Immature natural killer cell (primary cell): ENCODE results near the gene BTK. TPM values are rescaled to one million over a fixed set of nuclear protein-coding genes. Genes with fewer than 3 reads are reported as not detected.

Source experiments
- DNase-seq, 3 donors: peaks; one replicate each; pipeline ENCODE4 v3.0.0; 2022; ENCODE audit warnings: mixed read lengths in 1 of 3
- H3K27ac Mint-ChIP-seq, 6 donors: one replicate each; pipeline ENCODE4 v1.8.0; 2020; ENCODE audit warnings: mixed read lengths in 6 of 6, mild to moderate bottlenecking in 5 of 6, inconsistent platforms in 4 of 6, moderate library complexity in 3 of 6
- H3K27me3 Mint-ChIP-seq, 3 donors: one replicate each; pipeline ENCODE4 v1.8.0; 2020 to 2021; ENCODE audit warnings: low read depth in 3 of 3, mild to moderate bottlenecking in 3 of 3, mixed read lengths in 3 of 3, moderate library complexity in 3 of 3, inconsistent platforms in 1 of 3
- H3K36me3 Mint-ChIP-seq, 3 donors: one replicate each; pipeline ENCODE4 v1.8.0; 2020; ENCODE audit warnings: mixed read lengths in 3 of 3, inconsistent platforms in 2 of 3, mild to moderate bottlenecking in 2 of 3
- H3K4me1 Mint-ChIP-seq, 2 donors: one replicate each; pipeline ENCODE4 v1.8.0; 2020; ENCODE audit warnings: inconsistent platforms in 2 of 2, mild to moderate bottlenecking in 2 of 2, mixed read lengths in 2 of 2, moderate library complexity in 1 of 2
- H3K4me3 Mint-ChIP-seq, 5 donors: one replicate each; pipeline ENCODE4 v1.8.0; 2020; ENCODE audit warnings: mild to moderate bottlenecking in 5 of 5, mixed read lengths in 5 of 5, inconsistent platforms in 3 of 5, moderate library complexity in 3 of 5
- H3K9me3 Mint-ChIP-seq, 6 donors: one replicate each; pipeline ENCODE4 v1.8.0; 2020; ENCODE audit warnings: mild to moderate bottlenecking in 6 of 6, mixed read lengths in 6 of 6, inconsistent platforms in 4 of 6, moderate library complexity in 3 of 6
- polyA plus RNA-seq, 3 donors: library from polyadenylated mRNA; unstranded; fragments of 300-500 nt; fragmentation: Illumina TruSeq; gene quantifications; one replicate each; pipeline ENCODE4 v1.2.3, GENCODE V29; 2021

Gene BTK
- 1 to 10 TPM in 1 of 3 donors, under 1 TPM in 2; 0.36 to 3.4 (median 0.91) TPM for polyA plus RNA-seq

GRCh38 chrX:101385795-101386541 lies at the start of gene BTK:
Gene BTK, minus strand, starts transcription at chrX:101386191. Its CDS starts 10,907 bp downstream, at chrX:101375284.
- peaks cover 0 to 2% (median 2%) of the 10 kb centered on the region in 3 donors for H3K27me3 Mint-ChIP-seq
- no peaks in the 10 kb centered on the region for H3K9me3 Mint-ChIP-seq
- peaks cover 7% of the 10 kb centered on the region in 2 donors for H3K4me1 Mint-ChIP-seq
- H3K36me3 Mint-ChIP-seq, result no peaks in the 10 kb centered on the region
- peak within 1 kb of the TSS in 1 of 5 donors; percentile 9 for H3K4me3 Mint-ChIP-seq
- DNase-seq, result no peak
- H3K27ac Mint-ChIP-seq, result no peak within 1 kb of the TSS

- DNase-seq, result no peak
- peak overlapping the region in 1 of 6 donors; percentile 47 for H3K27ac Mint-ChIP-seq
- H3K36me3 Mint-ChIP-seq, result peaks cover 8 to 24% (median 19%) of the 10 kb centered on the region in 3 donors
- H3K9me3 Mint-ChIP-seq, result no peaks in the 10 kb centered on the region
- no peaks in the 10 kb centered on the region for H3K4me1 Mint-ChIP-seq
- H3K27me3 Mint-ChIP-seq, result peaks cover 0 to 4% (median 3%) of the 10 kb centered on the region in 3 donors
- no peak overlapping the region for H3K4me3 Mint-ChIP-seq
These were observed 44.6 kb upstream of the BTK start for GRCh38 chrX:101430457-101431078.

- H3K27me3 Mint-ChIP-seq, result peaks cover 0 to 5% (median 3%) of the 10 kb centered on the region in 3 donors
- H3K27ac Mint-ChIP-seq, result no peak overlapping the region
- H3K36me3 Mint-ChIP-seq, result peaks cover 8 to 28% (median 21%) of the 10 kb centered on the region in 3 donors
- H3K4me1 Mint-ChIP-seq, result no peaks in the 10 kb centered on the region
- no peaks in the 10 kb centered on the region for H3K9me3 Mint-ChIP-seq
- no peak overlapping the region for H3K4me3 Mint-ChIP-seq
- no peak for DNase-seq
These were observed 43.9 kb upstream of the BTK start for GRCh38 chrX:101429934-101430333.

- no peaks in the 10 kb centered on the region for H3K4me1 Mint-ChIP-seq
- no peak for DNase-seq
- H3K9me3 Mint-ChIP-seq, result no peaks in the 10 kb centered on the region
- peaks cover 8 to 29% (median 26%) of the 10 kb centered on the region in 3 donors for H3K36me3 Mint-ChIP-seq
- H3K4me3 Mint-ChIP-seq, result no peak overlapping the region
- H3K27ac Mint-ChIP-seq, result no peak overlapping the region
- H3K27me3 Mint-ChIP-seq, result peaks cover 0 to 5% (median 3%) of the 10 kb centered on the region in 3 donors
These were observed 42.0 kb upstream of the BTK start for GRCh38 chrX:101427954-101428353.

- no peak for DNase-seq
- Mint-ChIP-seq H3K27ac (peak overlapping the region; percentile 43 to 94 (median 66)), H3K27me3 (peaks cover 3 to 10% (median 5%) of the 10 kb centered on the region in 3 donors), H3K9me3 (no peaks in the 10 kb centered on the region), H3K4me1 (peaks cover 19 to 28% of the 10 kb centered on the region in 2 donors), H3K36me3 (peaks cover 0 to 6% (median 0%) of the 10 kb centered on the region in 3 donors), H3K4me3 (peak overlapping the region; percentile 58 to 91 (median 90))
These were observed 33.5 kb upstream of the BTK start for GRCh38 chrX:101419489-101419888.

GRCh38 chrX:101417981-101418841 lies 32.2 kb upstream of the BTK start:
- H3K4me3 Mint-ChIP-seq, result peak overlapping the region; percentile 84 to 93 (median 91)
- peaks cover 19 to 29% of the 10 kb centered on the region in 2 donors for H3K4me1 Mint-ChIP-seq
- peak overlapping the region; percentile 87 to 98 (median 93) for H3K27ac Mint-ChIP-seq
- peak; percentile 64 to 66 (median 65) for DNase-seq
- no peaks in the 10 kb centered on the region for H3K9me3 Mint-ChIP-seq
- peaks cover 3 to 10% (median 5%) of the 10 kb centered on the region in 3 donors for H3K27me3 Mint-ChIP-seq
- peaks cover 0 to 6% (median 0%) of the 10 kb centered on the region in 3 donors for H3K36me3 Mint-ChIP-seq

GRCh38 chrX:101417190-101417589 lies 31.2 kb upstream of the BTK start:
- H3K4me3 Mint-ChIP-seq, result peak overlapping the region; percentile 84 to 93 (median 91)
- H3K36me3 Mint-ChIP-seq, result peaks cover 0 to 4% (median 0%) of the 10 kb centered on the region in 3 donors
- no peaks in the 10 kb centered on the region for H3K9me3 Mint-ChIP-seq
- H3K27me3 Mint-ChIP-seq, result peaks cover 3 to 10% (median 5%) of the 10 kb centered on the region in 3 donors
- H3K4me1 Mint-ChIP-seq, result peaks cover 19 to 35% of the 10 kb centered on the region in 2 donors
- no peak for DNase-seq
- H3K27ac Mint-ChIP-seq, result peak overlapping the region; percentile 87 to 98 (median 93)

- H3K36me3 Mint-ChIP-seq, result peaks cover 0 to 3% (median 0%) of the 10 kb centered on the region in 3 donors
- peaks cover 19 to 40% of the 10 kb centered on the region in 2 donors for H3K4me1 Mint-ChIP-seq
- peaks cover 3 to 10% (median 5%) of the 10 kb centered on the region in 3 donors for H3K27me3 Mint-ChIP-seq
- no peak for DNase-seq
- peak overlapping the region in 5 of 6 donors; percentile 41 to 96 (median 89) for H3K27ac Mint-ChIP-seq
- peak overlapping the region in 2 of 5 donors; percentile 90 to 91 for H3K4me3 Mint-ChIP-seq
- H3K9me3 Mint-ChIP-seq, result no peaks in the 10 kb centered on the region
These were observed 30.7 kb upstream of the BTK start for GRCh38 chrX:101416691-101417090.

- Mint-ChIP-seq H3K4me1 (peaks cover 22 to 47% of the 10 kb centered on the region in 2 donors), H3K9me3 (no peaks in the 10 kb centered on the region), H3K27me3 (peaks cover 4 to 10% (median 5%) of the 10 kb centered on the region in 3 donors), H3K36me3 (peaks cover 0 to 3% (median 0%) of the 10 kb centered on the region in 3 donors), H3K27ac (peak overlapping the region; percentile 62 to 86 (median 79)), H3K4me3 (peak overlapping the region in 4 of 5 donors; percentile 4 to 56 (median 38))
- DNase-seq, result peak; percentile 57 to 67 (median 63)
These were observed 29.5 kb upstream of the BTK start for GRCh38 chrX:101415180-101416145.

GRCh38 chrX:101411984-101412383 lies 26.0 kb upstream of the BTK start:
- H3K4me3 Mint-ChIP-seq, result no peak overlapping the region
- H3K27ac Mint-ChIP-seq, result peak overlapping the region in 1 of 6 donors; percentile 11
- H3K9me3 Mint-ChIP-seq, result no peaks in the 10 kb centered on the region
- H3K4me1 Mint-ChIP-seq, result peaks cover 24 to 49% of the 10 kb centered on the region in 2 donors
- no peaks in the 10 kb centered on the region for H3K36me3 Mint-ChIP-seq
- peaks cover 3 to 18% (median 12%) of the 10 kb centered on the region in 3 donors for H3K27me3 Mint-ChIP-seq
- DNase-seq, result no peak

- Mint-ChIP-seq H3K9me3 (no peaks in the 10 kb centered on the region), H3K4me3 (peak overlapping the region in 4 of 5 donors; percentile 0 to 65 (median 22)), H3K27me3 (peaks cover 3 to 18% (median 10%) of the 10 kb centered on the region in 3 donors), H3K4me1 (peaks cover 23 to 54% of the 10 kb centered on the region in 2 donors), H3K36me3 (no peaks in the 10 kb centered on the region), H3K27ac (peak overlapping the region; percentile 50 to 100 (median 71))
- no peak for DNase-seq
These were observed 24.5 kb upstream of the BTK start for GRCh38 chrX:101410461-101410860.

GRCh38 chrX:101409043-101409442 lies 23.1 kb upstream of the BTK start:
- peak overlapping the region; percentile 90 to 97 (median 91) for H3K4me3 Mint-ChIP-seq

More at GRCh38 chrX:101409043-101409442, 23.1 kb upstream of the BTK start:
- no peak for DNase-seq
- Mint-ChIP-seq H3K4me1 (peaks cover 22 to 50% of the 10 kb centered on the region in 2 donors), H3K36me3 (no peaks in the 10 kb centered on the region), H3K27me3 (peaks cover 3 to 20% (median 10%) of the 10 kb centered on the region in 3 donors), H3K9me3 (no peaks in the 10 kb centered on the region), H3K27ac (peak overlapping the region; percentile 97 to 100 (median 100))
